Measurements from ENCODE around the gene CABCOCO1.
A peak's percentile ranks its signal among the peaks of the same experiment; 100 is the strongest.

Gene CABCOCO1

GRCh38 chr10:61757525-61758397 is 95.0 kb downstream of the CABCOCO1 start:
- no peak for FAIRE-seq

- peak; percentile 75 for FAIRE-seq
Observed at GRCh38 chr10:61758433-61758832, 95.7 kb downstream of the CABCOCO1 start.

GRCh38 chr10:61759751-61760150 is 97.0 kb downstream of the CABCOCO1 start:
- no peak for FAIRE-seq

GRCh38 chr10:61760943-61761824 is 98.5 kb downstream of the CABCOCO1 start:
- no peak for FAIRE-seq

GRCh38 chr10:61761825-61762217 is 99.1 kb downstream of the CABCOCO1 start:
- peak; percentile 55 for FAIRE-seq

GRCh38 chr10:61763778-61764177 is 101.0 kb downstream of the CABCOCO1 start:
- FAIRE-seq: no peak

- FAIRE-seq: no peak
Observed at GRCh38 chr10:61764486-61764885, 101.8 kb downstream of the CABCOCO1 start.

GRCh38 chr10:61765176-61766087 is 102.7 kb downstream of the CABCOCO1 start:
- no peak for FAIRE-seq

GRCh38 chr10:61766927-61767326 is 104.2 kb downstream of the CABCOCO1 start:
- no peak for FAIRE-seq

GRCh38 chr10:61774031-61774430 is 111.3 kb downstream of the CABCOCO1 start:
- no peak for FAIRE-seq

- FAIRE-seq: no peak
Observed at GRCh38 chr10:61775111-61775510, 112.4 kb downstream of the CABCOCO1 start.

- no peak for FAIRE-seq
Observed at GRCh38 chr10:61776615-61777266, 114.0 kb downstream of the CABCOCO1 start.

GRCh38 chr10:61778137-61778536 is 115.4 kb downstream of the CABCOCO1 start:
- FAIRE-seq: no peak

- no peak for FAIRE-seq
Observed at GRCh38 chr10:61779276-61779675, 116.5 kb downstream of the CABCOCO1 start.

- FAIRE-seq: peak; percentile 51
Observed at GRCh38 chr10:61779950-61780659, 117.4 kb downstream of the CABCOCO1 start.

- FAIRE-seq: no peak
Observed at GRCh38 chr10:61780732-61781131, 118.0 kb downstream of the CABCOCO1 start.

- FAIRE-seq: no peak
Observed at GRCh38 chr10:61781969-61782403, 119.3 kb downstream of the CABCOCO1 start.

GRCh38 chr10:61784354-61785133 is 121.8 kb downstream of the CABCOCO1 start:
- FAIRE-seq: no peak

GRCh38 chr10:61785473-61786105 is 122.9 kb downstream of the CABCOCO1 start:
- no peak for FAIRE-seq

- FAIRE-seq: no peak
Observed at GRCh38 chr10:61786728-61787127, 124.0 kb downstream of the CABCOCO1 start.

All from endometrium (tissue), 2 donors.